HG02884 (cell line): ENCODE results near the gene MAPK8.
A peak's percentile ranks its signal among the peaks of the same experiment; 100 is the strongest.

Experiments
- ATAC-seq: cut with Tn5 transposase; IDR thresholded peaks from one replicate; pipeline ENCODE4 v1.9.1; 2021; ENCODE audit warnings: mild to moderate bottlenecking, moderate library complexity; ENCODE audit not compliant: unreplicated experiment

The MAPK8 gene

GRCh38 chr10:48447356-48448215, 141.1 kb downstream of the MAPK8 start:
- ATAC-seq, result no peak

GRCh38 chr10:48448796-48449195, 142.3 kb downstream of the MAPK8 start:
- ATAC-seq, result no peak

- ATAC-seq, result no peak
Measured at GRCh38 chr10:48449501-48450232, 143.2 kb downstream of the MAPK8 start.

GRCh38 chr10:48450233-48450740, 143.8 kb downstream of the MAPK8 start:
- ATAC-seq, result no peak

GRCh38 chr10:48450741-48451466, 144.4 kb downstream of the MAPK8 start:
- no peak for ATAC-seq

GRCh38 chr10:48451969-48452878, 145.7 kb downstream of the MAPK8 start:
- ATAC-seq, result no peak

DNA sequence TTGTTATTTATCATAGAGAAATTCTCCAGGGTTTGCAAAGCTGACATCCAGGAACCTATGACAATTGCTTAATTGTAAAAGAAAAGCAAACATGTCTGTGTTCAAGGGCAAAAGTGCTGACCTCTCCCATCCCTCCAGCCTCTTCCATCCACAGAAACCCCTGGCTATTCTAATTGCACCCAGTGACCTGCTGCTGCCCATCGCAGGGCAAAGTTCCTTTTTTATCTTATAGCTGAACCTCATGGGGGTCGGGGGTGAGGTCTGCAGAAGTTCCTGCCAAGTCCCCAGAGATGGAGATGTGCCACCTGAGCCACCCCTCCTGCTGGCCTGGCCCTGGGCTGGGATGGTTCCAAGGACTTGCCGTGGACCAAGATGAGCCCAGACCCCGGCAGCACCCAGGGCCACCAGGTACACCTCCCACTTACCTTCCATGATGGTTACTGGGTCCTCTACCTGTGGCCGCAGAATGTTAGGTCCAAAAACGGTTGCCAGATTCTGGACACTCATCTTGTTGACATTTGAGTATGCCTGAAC, 146.5 kb downstream of the MAPK8 start:
- ATAC-seq, result no peak

DNA sequence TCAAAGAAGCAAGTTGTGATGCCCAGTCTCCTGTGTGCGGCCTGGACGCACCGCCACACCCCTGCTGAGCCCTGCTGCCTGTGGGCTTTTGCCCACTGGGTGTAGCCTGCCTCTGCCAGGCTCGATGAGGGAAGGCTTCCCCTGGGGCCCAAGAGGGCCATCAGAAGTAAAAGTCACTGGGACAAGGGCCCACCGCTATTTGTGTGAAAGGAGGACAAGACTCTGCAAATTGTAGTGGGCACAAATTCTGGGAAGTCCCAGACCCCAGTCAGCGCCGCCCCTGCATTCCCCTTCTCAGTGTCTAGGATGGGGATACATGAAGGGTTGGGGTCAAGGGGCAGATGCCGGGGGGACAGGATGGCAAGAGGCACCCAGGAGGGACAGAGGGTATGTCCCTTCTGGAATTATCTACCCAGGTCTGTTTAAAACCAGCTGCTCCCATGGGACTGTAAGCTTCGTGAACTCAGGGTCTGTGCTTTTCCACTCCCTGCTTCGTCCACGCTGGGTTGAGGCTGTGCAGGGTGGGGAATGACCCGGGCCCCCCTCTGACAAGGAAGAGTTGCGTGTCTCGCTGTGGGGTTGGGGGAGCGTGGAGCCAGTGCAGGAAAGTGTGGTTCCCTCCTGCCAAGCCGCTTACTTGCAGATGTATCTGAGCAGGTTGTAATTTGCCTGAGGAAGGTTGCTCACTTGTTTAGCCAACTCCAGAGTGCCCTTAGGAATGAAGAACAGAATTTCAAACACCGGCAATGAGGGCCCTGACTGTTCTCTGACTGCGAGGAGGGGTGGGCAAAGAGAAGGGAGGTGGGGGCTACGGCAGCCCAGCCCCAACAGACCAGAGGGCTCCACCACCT, 147.2 kb downstream of the MAPK8 start:
- no peak for ATAC-seq

GRCh38 chr10:48454302-48455054, 148.0 kb downstream of the MAPK8 start:
- no peak for ATAC-seq

GRCh38 chr10:48455055-48455391, 148.5 kb downstream of the MAPK8 start:
- ATAC-seq, result no peak

GRCh38 chr10:48455392-48456151, 149.1 kb downstream of the MAPK8 start:
- no peak for ATAC-seq

- no peak for ATAC-seq
Measured at GRCh38 chr10:48456361-48456804, 149.9 kb downstream of the MAPK8 start.

DNA sequence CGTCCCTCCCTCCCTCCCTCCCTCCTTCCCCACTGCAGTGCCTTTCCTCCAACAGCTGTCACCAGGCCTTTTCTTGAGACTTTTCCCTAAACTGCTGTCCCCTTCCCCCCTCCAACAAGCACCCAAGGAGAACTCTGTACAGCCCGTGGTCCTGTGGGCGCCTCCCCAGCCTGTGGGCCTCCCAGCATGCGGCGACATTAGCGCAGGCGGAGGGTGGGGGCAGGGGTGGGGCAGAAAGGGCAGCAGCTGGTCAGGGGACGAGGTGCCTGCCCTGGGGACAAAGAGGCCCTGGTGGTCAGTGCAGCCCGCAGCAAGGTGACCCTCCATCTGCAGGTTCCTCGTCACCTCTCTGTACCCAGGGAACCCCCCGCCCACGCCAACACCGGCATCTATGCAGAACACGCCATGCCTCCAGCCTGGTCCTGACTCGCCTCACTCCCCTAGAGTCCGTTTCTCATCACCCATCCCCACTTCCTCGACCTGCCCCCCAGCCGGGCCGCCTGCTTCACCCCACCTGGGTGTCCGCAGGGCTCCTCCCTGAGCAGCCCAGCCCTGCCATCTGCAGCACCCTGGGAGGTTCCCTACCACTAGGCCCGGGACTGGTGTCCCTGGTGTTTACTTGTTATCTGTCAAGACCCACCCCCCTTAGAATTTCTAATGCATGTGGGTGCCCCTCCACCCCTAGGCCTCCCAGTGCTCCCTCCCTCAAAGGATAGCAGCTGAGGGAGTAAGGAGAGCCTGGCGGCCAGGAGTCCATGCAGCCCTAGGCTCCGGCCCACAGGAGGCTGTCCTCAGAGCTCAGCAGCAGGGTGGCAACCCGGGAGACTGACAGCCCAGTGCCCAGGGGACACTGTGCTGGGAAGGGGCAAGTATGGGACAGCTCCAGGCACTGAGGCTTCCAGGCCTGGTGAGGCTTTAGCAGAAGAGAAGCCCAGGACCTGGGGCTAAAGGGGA, 150.6 kb downstream of the MAPK8 start:
- ATAC-seq, result peak; percentile 60

- ATAC-seq, result no peak
Measured at GRCh38 chr10:48457949-48458661, 151.6 kb downstream of the MAPK8 start.

GRCh38 chr10:48458662-48459048, 152.2 kb downstream of the MAPK8 start:
- ATAC-seq, result no peak
